Endothelial cell of umbilical vein (primary cell): ENCODE measurements around the gene CPVL.

Experiments
- CTCF ChIP-seq, 2 donors: IDR thresholded peaks; 1 replicate in 1 of 2; 2 replicates in 1 of 2; pipeline ENCODE4 v1.5.1; 2011; ENCODE audit warnings: low read length in 2 of 2, mild to moderate bottlenecking in 2 of 2, moderate library complexity in 2 of 2, control low read depth in 1 of 2, inconsistent platforms in 1 of 2, low read depth in 1 of 2; ENCODE audit not compliant: insufficient read depth in 1 of 2; ENCODE audit errors: extremely low read depth in 1 of 2
- EZH2 ChIP-seq: IDR thresholded peaks from 2 replicates; pipeline ENCODE4 v1.6.1; 2012; ENCODE audit warnings: borderline replicate concordance, low read depth, mild to moderate bottlenecking, moderate library complexity, low read length, inconsistent platforms; ENCODE audit not compliant: severe bottlenecking
- GATA2 ChIP-seq: IDR thresholded peaks from 2 replicates; pipeline ENCODE4 v1.7.0; 2011; ENCODE audit warnings: low read depth, mild to moderate bottlenecking, moderate library complexity, mixed read lengths, low read length; ENCODE audit not compliant: insufficient read length, insufficient read depth
- JUN ChIP-seq: IDR thresholded peaks from 2 replicates; pipeline ENCODE4 v1.6.1; 2011; ENCODE audit warnings: borderline replicate concordance, low read depth; ENCODE audit not compliant: insufficient read length, insufficient read depth
- MAX ChIP-seq: IDR thresholded peaks from 2 replicates; pipeline ENCODE4 v1.6.1; 2011; ENCODE audit not compliant: insufficient read depth, insufficient read length
- MYC ChIP-seq: IDR thresholded peaks from one replicate; pipeline ENCODE4 v1.6.1; 2011; ENCODE audit warnings: mild to moderate bottlenecking, low read depth, low read length
- POLR2A ChIP-seq: IDR thresholded peaks from 2 replicates; pipeline ENCODE4 v1.6.1; 2012; ENCODE audit warnings: low read depth, mild to moderate bottlenecking, control low read depth, low read length
- POLR2AphosphoS5 ChIP-seq: IDR thresholded peaks from 2 replicates; pipeline ENCODE4 v1.6.1; 2012; ENCODE audit warnings: low read depth, mild to moderate bottlenecking, control low read depth, low read length, moderate library complexity; ENCODE audit not compliant: insufficient read depth

- TF ChIP-seq CTCF (IDR thresholded peaks at IDR 0.05; ENCODE audit: extremely low read depth in 1 of 2, insufficient read depth in 1 of 2, low read depth in 1 of 2, low read length in 2 of 2) (no peak), POLR2A (no peak), JUN (no peak), EZH2 (no peak), POLR2AphosphoS5 (no peak), MAX (no peak), MYC (no peak), GATA2 (no peak)
Observed at GRCh38 chr7:28988810-28989209, 157.5 kb downstream of the CPVL start.
